OCI-LY1 (cell line): Measurements from ENCODE around the gene BCAR1.

Experiments used
- EZH2 ChIP-seq: fragments of 200-600 bp; sonication (generic), shearing (Covaris generic); IDR thresholded peaks from 2 replicates; pipeline ENCODE4 v1.8.0; 2017; ENCODE audit warnings: borderline replicate concordance, mixed run types, mild to moderate bottlenecking, antibody characterized with exemption, low read length, moderate library complexity, mixed read lengths
- TF ChIP-seq, protein P1 (sequence below): fragments of 200-600 bp; sonication (generic), shearing (Covaris generic); IDR thresholded peaks from 2 replicates; pipeline ENCODE4 v1.5.1; 2017; ENCODE audit warnings: mild to moderate bottlenecking, antibody characterized with exemption, low read length, moderate library complexity, mixed read lengths

DNA sequence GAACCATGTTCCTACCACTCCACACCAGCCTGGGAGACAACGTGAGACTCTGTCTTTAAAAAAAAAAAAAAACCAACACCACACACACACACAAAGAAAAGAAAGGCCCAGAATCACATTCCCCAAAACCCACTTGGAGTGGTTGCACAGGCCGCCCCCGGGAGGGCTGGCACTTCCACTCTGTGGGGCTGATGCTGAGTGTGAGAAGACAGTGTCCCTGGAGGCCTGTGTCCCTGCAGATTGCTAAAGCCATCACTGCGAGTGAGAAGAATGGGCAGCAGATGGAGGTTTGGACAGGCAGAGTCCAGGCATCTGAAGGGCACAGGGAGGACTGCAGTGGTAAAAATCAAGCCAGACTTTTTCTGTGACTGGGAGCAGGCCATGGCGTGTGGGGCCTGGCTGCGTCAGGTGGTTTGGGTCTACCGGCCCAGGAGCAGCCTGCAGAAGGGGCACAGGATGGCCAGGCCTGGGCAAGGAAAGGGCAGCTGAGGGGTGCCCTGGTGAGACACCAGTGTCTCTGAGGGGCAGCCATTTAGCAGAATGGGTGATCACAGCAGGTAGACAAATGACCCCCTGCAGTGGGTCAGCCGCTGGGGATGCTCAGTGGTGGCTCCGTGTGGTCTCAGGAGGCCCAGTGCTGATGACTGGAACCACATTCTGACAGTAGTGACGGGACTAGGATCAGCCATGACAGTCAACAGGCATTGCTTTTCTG lies 57.5 kb downstream of the BCAR1 start:
- TF ChIP-seq, protein P1, sequence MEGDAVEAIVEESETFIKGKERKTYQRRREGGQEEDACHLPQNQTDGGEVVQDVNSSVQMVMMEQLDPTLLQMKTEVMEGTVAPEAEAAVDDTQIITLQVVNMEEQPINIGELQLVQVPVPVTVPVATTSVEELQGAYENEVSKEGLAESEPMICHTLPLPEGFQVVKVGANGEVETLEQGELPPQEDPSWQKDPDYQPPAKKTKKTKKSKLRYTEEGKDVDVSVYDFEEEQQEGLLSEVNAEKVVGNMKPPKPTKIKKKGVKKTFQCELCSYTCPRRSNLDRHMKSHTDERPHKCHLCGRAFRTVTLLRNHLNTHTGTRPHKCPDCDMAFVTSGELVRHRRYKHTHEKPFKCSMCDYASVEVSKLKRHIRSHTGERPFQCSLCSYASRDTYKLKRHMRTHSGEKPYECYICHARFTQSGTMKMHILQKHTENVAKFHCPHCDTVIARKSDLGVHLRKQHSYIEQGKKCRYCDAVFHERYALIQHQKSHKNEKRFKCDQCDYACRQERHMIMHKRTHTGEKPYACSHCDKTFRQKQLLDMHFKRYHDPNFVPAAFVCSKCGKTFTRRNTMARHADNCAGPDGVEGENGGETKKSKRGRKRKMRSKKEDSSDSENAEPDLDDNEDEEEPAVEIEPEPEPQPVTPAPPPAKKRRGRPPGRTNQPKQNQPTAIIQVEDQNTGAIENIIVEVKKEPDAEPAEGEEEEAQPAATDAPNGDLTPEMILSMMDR = no peak
- no peak for TF ChIP-seq EZH2
